HG03045 (cell line): Measurements from ENCODE around the gene ZNF688.
"Not testable (repeated sequence)": the region's sequence is repeated elsewhere in the genome, so short reads cannot be mapped to it uniquely, and the experiment has no call there.

Experiments used
- ATAC-seq: cut with Tn5 transposase; IDR thresholded peaks from one replicate; pipeline ENCODE4 v1.9.1; 2021; ENCODE audit warnings: mild to moderate bottlenecking, moderate library complexity; ENCODE audit not compliant: unreplicated experiment

Gene ZNF688

GRCh38 chr16:30557957-30558788 lies 13.3 kb downstream of the ZNF688 start, which contains the start of gene ZNF764:
TSS of gene ZNF764 (minus strand) at chr16:30558374. CDS start at chr16:30558182, 192 bp downstream.
- ATAC-seq = peak; percentile 80

GRCh38 chr16:30557707-30557956 lies 13.9 kb downstream of the ZNF688 start:
- ATAC-seq = peak; percentile 6

GRCh38 chr16:30556125-30556473 lies 15.4 kb downstream of the ZNF688 start:
- ATAC-seq = no peak

GRCh38 chr16:30555315-30556124 lies 16.0 kb downstream of the ZNF688 start:
- no peak for ATAC-seq

- ATAC-seq = no peak
These were observed 16.8 kb downstream of the ZNF688 start for GRCh38 chr16:30554557-30555314.

- ATAC-seq = no peak
These were observed 18.1 kb downstream of the ZNF688 start for GRCh38 chr16:30553393-30553899.

- ATAC-seq = no peak
These were observed 18.6 kb downstream of the ZNF688 start for GRCh38 chr16:30552956-30553355.

- ATAC-seq = no peak
These were observed 19.7 kb downstream of the ZNF688 start for GRCh38 chr16:30551781-30552180.

- no peak for ATAC-seq
These were observed 22.9 kb downstream of the ZNF688 start for GRCh38 chr16:30548416-30549253.

- no peak for ATAC-seq
These were observed 25.4 kb downstream of the ZNF688 start for GRCh38 chr16:30546115-30546514.

GRCh38 chr16:30543067-30543466 lies 28.4 kb downstream of the ZNF688 start:
- ATAC-seq = no peak

- no peak for ATAC-seq
These were observed 29.8 kb downstream of the ZNF688 start for GRCh38 chr16:30541502-30542329.

- ATAC-seq = not testable (repeated sequence)
These were observed 30.5 kb downstream of the ZNF688 start for GRCh38 chr16:30540916-30541464.

GRCh38 chr16:30539986-30540526 lies 31.5 kb downstream of the ZNF688 start:
- not testable (repeated sequence) for ATAC-seq

- no peak for ATAC-seq
These were observed 32.2 kb downstream of the ZNF688 start for GRCh38 chr16:30539000-30539964.

GRCh38 chr16:30536391-30537024 lies 35.0 kb downstream of the ZNF688 start:
- ATAC-seq = not testable (repeated sequence)

- no peak for ATAC-seq
These were observed 35.7 kb downstream of the ZNF688 start for GRCh38 chr16:30535777-30536190.
